Skin of body (tissue), 3 donors: ENCODE measurements around the gene CDC5L. TPM values are rescaled to one million over a fixed set of nuclear protein-coding genes. Genes with fewer than 3 reads are reported as not detected.

Experiments used
- DNase-seq: peaks from one replicate; lab custom pipeline; 2025; lab: John Stamatoyannopoulos, UW
- small RNA-seq: library from RNA; depleted of rRNA; stranded (forward); fragments of <200 nt; gene quantifications from one replicate; pipeline ENCODE3, GENCODE V24; 2014; ENCODE audit warnings: low replicate concordance
- total RNA-seq: library from RNA; depleted of rRNA; stranded (reverse); fragments of >200 nt; gene quantifications from one replicate; pipeline ENCODE4 v1.2.3, GENCODE V29; 2014

CDC5L gene
- total RNA-seq, 1 donor from 2014 or later, result 23.3 TPM

GRCh38 chr6:44498436-44498835 lies 110.9 kb downstream of the CDC5L start:
- no peak for DNase-seq

DNA sequence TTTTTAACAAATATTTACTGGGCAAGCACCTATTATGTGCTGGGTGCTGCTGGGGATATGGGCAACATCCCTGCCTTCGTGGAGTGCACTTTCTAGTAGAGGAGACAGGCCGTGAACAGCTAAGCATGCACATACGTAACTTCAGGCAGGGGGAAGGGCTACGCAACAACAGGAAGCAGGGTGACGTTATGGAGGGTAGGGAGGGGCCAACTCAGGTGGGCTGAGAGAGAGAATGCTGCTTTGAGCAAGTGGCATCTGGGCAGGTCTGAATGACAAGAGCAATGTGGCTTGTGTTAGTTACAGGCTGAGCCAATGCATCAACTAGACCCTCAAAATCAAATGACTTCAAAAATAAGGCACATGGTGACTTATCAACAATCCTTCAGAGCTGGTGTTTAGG lies 112.1 kb downstream of the CDC5L start:
- no peak for DNase-seq

Small RNA genes within 50 kb of the gene (small RNA-seq; reads per million reads assigned to genes)
- gene MIR4642, result not detected

Other genes with a start within 250 kb of the CDC5L start
- gene CAPN11, start 228.9 kb upstream of the CDC5L start, total RNA-seq, result 0.89 TPM
- gene MYMX, start 170.8 kb upstream of the CDC5L start, total RNA-seq, result 0.49 TPM
- gene SLC29A1, start 164.1 kb upstream of the CDC5L start, total RNA-seq, result 21.3 TPM
- 326 TPM for gene HSP90AB1, start 140.6 kb upstream of the CDC5L start, total RNA-seq
- 26.1 TPM for gene SLC35B2, start 130.2 kb upstream of the CDC5L start, total RNA-seq
- 7.2 TPM for gene NFKBIE, start 122.2 kb upstream of the CDC5L start, total RNA-seq
- 0.10 TPM for gene TMEM151B, start 117.3 kb upstream of the CDC5L start, total RNA-seq
- gene AARS2, start 74.4 kb upstream of the CDC5L start, total RNA-seq, result 14.2 TPM
- gene SPATS1, start 45.1 kb upstream of the CDC5L start, total RNA-seq, result not detected